Glomerular visceral epithelial cell (primary cell): ENCODE measurements around the gene CELF4.

Experiments used
- DNase-seq: peaks from one replicate; pipeline ENCODE4 v3.0.0-alpha.2; 2016; ENCODE audit errors: extremely low spot score

The CELF4 gene

DNA sequence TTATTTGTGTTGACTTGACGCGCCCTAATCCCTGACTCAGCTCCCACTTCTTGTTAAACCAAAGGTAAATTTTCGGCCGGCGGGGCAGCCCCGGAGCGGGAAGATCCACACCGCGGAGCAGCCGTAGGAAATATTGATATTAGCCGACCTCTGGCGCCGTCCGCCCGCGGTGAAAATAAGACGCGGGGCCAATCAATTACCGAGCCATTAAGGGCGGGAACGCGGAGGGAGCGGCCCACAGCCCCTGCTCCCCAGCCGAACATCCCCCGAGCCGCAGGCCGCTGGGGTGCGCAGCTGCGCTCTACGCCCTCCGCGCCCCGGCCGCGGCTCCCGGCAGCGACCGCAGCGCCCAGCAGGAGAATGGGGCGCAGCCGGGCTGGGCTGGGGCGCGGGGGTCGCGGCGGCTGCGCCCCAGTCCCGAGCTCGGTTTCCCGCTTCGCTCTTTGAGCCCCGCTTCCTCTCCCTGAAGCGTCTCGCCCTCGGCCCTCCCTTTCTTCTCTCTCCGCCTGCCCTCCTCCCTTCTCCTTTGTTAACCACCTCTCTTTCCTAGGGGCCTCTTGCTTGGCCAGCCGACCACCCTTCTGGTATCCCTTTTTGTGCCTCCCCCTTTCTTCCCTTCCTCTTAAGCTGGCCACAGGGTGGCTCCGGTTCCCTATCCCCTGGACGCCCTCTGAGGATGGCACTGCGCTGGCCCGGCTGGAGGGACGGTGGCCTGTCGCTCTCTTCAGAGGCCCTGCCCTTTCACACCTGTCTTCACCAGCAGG lies 40.9 kb downstream of the CELF4 start:
- no peak for DNase-seq

DNA sequence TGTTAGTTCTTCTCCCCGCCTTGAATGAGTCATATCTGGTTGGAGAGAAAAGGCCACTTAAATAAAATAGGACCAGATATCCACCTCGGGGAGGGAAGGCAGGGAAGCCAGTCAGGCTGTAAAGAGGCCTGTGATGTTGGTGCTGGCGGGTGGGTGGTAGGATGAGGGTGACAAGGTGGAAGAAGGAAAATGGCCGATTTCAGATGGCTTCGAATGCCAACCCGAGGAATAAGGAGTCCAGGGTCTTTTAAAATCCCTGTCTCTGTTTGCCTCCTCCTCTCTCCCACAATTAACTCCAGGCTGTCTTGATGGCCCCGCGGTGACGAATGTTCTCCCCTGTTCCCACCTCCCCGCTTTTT lies 41.5 kb downstream of the CELF4 start:
- no peak for DNase-seq

DNA sequence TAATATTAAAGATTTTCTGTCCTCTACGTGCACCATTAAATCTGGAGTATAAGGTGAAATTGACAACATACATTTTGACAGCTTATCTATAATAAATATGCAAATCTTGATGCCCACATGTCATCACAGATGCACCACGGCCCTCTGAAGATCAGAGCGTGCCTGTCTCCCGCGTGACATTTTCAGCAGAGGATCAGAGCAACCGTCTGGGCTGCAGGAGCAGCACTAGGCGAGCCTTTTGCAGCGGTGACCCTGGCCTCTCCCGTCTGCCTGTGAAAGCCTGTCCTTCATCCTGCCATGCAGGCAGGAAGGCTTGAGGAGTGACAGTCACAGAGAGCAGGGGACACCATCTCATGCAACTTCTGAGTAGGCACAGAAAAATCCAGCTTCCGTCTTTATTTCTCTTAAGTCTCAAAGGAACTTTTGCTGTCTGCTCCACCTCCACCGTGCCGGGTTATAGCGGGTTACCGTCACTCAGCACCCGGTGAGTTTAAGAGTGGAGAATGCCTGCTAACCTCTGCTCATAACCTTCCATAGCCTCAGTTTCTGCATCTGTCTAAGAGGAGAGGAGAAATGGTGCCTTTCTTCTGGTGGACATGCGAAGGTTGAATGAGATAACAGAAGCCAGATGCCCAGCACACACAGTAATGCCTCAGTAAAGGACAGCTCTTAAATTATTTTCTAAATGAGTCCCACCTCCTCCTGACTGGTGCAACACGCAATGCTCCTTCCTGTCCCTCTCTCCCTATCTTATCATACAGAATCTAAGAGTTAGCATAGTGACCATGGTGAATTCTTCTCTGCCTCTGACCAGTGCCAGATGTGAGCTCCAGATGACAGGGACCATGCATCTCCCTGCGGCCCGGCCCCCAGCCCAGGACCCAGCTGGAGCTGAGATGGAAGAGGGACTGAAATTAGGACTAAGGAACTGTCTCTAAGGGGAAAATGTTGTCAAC lies 43.8 kb downstream of the CELF4 start:
- no peak for DNase-seq

DNA sequence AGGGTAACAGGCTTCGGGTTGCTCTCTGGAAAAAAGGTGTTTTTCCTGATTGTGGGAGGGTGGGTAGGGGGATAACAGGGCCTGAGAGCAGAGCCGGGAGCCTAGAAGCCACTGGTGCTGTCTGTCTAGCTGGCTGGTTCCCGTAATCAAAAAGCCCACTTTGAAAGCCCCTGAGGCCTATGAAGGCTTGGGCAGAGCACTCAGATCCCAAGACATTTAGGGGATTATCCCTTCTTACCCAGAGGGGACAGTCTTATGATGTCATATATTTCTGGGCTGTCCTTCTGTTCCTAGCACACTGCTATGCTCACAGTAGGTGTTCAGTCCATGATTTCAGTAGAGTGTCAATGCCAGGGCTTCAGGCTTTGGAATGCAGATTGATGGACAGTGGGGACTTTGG lies 45.1 kb downstream of the CELF4 start:
- no peak for DNase-seq

DNA sequence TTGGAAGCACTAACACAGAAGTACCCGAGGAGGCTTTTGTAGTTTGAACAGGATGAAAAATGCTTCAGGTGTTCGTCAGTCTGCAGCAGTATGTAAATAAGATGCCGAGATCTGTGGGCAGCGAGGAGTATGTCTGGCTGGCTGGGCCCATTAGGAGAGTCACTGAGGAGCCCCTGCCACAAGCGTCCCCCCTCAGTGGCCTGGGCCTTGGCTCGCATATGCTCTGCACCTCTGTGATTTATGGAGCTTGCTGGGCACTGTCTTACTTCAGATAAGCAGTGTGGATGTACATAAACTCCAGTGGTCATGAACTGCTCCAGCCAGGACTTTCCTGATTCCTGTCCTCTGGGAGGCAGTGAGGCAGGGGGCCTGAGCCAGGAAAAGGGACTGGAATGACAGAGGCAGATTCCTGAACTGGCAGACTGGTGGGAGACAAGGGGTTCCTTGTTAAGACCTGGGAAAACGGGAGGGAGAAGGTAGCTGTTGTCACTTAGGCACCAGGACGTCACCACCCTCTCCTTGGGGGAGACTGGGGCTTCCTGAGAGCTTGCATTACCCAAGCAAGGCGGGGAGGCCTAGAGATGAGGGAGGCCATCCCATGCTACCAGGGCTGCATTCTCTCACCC lies 46.0 kb downstream of the CELF4 start:
- no peak for DNase-seq

DNA sequence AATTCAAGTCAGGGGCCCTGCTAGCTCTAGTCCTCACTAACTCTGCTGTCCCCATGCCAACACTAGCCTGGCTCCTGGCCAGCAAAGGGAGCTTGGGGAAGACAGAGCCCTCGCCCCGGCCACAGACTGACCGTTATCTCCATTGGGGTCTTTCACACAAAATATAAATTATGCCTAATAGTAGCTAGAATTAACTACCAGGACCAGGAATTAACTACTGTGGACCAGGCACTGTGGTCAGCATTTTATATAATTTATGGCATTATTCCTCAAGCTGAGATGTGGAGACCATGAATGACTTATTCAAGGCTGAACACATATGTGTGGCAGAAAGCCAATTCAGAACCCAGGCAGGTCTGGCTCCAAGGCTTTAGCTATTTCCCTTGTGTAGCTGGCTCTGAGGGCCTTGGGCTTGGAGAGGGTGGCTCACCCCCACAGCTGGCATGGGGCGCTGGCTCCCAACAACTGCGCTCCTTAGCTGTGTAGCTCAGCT lies 49.2 kb downstream of the CELF4 start:
- no peak for DNase-seq

DNA sequence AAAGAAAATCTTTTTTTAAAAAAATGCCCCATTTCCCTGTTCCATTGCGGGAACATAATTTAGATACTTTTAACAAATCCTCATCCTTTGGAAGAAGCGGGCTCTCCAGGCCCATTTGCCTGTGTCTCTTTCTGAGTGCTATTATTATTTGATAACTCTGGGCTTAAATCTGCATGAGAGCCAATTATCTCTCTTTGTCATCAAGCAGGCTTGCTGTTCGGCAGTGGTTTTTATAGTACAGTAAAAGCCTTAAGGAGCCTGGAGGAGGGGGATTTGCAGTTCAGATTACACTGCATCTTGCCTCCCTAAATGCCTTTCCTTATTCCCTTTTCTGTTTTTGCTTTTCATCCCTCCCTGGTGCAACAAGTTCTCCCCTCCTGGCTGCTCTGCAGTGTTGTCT lies 50.6 kb downstream of the CELF4 start:
- no peak for DNase-seq

DNA sequence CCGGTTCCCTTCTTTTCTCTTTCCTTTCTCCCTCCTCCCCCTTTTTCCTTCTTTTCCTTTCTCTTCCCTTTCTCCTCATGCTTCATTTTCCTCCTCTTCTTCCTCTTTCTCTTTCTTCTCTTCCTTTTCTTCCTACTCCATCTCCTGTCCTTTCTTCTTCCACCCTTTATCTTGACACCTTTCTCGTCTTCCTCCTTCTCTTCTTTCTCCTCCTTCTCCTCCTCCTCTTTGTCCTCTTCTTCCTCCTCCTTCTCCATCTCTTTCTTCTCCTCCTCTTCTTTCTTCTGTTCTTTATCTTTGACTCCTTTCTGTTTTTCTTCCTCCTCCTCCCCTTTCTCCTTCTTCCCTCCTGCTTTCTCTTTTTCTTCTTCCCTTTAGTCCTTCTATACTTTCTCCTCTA lies 53.2 kb downstream of the CELF4 start:
- no peak for DNase-seq

DNA sequence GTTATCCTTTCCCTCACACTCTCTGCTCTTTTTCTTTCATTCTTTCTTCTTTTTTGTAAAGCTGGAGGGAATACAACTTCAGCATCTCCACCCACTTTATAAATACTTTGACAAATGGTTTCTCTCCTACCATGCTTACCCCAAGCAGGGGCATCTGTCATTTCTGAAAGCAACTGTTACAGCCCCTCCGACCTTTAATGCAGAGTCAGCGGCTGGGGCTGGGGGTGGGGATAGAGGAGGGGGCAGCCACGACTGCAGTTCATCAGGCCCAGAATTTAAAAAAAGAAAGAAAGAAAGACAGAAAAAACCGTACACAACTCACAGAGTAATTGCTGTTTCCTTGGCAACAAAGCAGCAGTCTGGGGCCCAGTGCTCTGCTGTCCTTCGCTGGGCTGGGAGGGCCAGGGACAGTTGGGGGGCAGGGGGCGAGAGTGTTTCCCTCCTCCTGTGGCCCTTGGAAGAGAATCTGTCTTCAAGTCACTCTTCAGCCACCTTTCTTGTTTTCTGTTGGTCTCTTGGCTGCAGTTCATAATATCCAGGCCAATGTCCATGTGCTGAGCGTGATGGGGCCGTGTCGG lies 53.8 kb downstream of the CELF4 start:
- no peak for DNase-seq

DNA sequence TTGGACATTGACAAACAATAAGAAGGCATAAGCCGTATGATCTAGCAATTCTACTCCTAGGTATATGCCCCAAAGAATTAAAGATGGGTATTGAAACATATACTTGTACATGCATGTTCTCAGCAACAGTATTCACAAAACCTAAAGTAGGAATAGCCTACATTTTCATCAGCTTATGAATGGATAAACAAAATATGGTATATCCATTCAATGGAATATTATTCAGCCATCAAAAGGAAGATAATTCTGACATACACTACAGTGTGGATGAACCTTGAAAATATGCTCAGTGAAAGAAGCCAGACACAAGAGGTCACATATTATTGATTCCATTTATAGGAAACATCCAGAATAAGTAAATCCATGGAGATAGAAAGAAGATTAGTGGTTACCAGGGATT lies 56.0 kb downstream of the CELF4 start:
- no peak for DNase-seq

DNA sequence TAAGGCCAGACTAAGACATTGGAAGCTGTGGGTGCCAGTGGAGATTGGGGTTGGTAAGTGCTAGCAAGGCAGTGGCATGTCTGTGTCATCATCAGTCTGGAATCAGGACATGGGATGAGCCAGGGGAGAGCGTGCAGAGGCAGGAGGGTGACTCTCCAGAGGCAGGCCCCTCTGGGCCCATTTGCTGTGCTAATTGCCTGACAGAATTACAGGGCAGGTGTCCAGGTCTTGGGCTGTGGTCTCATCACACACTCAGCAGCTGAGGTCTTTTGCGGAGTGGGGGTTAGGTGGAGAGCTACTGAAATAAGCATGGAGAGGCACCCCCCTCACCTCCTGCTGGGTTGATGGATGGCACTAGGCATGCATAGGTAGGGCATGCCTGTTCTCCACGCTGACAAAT lies 57.4 kb downstream of the CELF4 start:
- no peak for DNase-seq

DNA sequence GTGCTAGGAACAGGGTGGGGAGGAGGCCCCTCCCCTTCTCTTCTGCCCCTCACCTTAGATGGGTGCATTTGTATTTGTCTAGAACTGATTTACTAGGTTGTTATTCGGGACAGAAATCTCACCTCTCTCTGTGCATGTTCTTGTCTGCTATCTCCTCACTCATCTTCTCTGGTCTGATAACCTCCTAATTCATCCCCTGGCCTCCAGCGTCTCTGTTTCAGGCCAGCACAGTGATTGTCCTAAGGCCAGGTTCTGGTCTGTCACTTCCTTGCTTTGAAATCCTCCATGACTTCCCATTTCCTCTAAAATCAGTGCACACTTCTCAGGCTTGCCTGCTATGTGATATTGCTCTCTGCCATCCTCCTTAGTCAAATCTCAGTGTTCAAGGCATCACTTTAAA lies 58.4 kb downstream of the CELF4 start:
- no peak for DNase-seq

DNA sequence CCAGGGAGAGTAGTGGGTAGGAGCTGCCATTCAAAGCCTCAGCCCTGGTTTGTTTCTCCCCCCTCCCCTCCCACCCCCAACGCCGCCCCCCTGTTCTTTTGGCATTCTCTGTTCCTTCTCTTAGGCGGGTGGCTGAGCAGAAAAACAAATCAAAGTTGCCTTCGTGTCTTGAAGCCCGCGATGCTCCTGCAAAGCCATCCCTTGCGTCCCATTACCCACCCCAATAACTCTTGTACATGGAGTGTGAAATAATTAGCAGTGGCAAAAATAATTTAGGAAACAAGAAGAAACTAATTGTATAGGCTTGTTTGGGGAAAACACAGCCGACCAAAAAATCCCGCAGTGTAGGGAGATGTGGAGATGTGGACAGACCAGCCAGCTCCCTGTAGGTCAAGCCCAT lies 59.6 kb downstream of the CELF4 start:
- DNase-seq = no peak

DNA sequence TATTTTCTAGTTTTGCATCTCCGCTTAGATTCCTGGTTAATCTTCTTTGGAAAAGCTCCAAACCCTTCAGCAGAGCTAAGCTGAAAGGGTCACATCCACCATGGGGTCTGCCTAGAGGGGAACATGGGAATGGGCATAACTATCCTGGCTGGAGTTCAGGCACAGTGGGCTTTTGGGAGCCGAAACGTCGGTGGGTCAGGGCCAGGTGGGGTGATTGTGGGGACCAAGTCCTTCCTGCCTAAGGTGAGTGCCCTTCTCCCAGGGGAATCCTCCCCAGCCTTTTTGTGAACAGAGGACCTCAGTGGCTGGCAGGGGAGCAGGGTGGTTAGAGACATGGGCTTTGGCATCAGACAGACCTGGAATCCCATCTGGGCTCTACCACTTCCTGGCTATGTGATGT lies 60.3 kb downstream of the CELF4 start:
- no peak for DNase-seq

DNA sequence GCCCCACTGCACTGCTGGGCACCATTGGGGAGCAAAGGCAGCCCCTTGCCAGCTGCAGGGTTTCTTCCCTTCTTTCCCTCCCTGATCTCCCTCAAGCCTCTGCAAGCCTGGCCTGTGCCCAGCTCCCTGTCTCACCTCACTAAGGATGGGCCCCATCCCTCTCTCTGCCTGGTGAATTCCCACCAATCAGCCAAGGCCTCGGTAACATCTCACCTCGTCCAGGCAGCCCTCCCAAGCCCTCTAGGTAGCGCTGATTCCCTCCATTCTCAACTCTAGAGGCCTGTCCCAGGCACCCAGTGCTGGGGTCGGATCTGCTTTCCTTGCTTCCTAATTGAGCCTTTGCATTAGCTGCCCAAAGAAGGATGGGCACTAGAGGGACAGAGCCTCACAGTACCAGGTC lies 63.0 kb downstream of the CELF4 start:
- DNase-seq = no peak

DNA sequence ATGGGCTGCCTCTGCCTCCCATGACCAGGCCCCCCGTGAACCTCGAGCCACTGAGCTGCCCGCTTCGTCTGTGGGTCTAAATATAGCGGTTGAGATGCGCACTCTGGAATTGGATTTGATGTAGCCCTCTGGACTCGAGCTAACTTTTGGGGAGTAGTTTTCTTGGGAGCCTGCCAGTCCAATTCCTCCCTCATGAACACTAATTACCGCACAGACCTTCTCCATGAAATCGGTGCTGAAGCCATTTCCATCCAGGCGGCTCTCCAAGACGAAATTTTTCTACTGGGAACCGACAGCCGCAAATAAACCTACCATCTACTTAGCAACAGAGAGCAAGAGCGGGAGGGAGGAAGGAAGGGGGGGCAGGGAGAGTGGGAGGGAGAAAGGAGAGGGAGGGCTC lies 63.6 kb downstream of the CELF4 start:
- no peak for DNase-seq

DNA sequence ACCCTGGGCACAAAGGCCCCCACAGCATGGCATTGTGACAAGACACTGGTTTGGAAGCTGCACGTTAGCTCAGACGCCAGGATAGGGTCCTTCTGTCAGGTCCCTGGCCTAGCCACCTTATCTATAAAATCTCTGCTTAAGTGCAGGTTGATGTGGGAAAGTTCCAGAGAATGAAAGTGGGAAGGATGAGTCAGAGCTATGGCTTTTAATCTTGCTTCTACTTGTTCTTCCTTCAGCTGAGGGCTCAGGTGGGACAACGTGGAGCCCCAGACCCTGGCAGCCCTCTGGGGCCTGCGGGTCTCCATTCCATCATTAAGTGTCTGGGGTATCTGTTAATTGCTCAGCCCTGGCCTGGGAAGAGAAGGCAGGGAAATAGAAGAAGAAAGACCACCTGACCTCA lies 64.5 kb downstream of the CELF4 start:
- DNase-seq = no peak

DNA sequence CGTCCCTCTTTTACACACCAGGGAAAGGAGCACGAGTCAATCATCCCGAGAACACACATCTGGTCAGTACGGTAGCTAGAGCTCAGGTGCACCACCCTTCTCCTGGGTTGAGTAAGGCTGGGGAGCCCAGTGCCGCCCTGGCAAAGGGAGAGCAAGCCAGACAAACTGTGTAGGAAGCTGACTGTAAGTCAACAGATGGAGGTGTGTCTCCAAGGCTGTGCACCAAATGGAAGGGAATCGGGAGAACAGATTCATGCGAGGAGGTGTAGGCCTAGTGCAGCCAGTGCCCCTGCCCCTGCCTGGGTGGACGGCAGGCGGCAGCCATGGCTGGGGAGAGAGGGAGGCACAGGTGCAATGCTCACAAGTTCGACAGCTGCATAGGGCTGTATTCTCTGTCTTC lies 65.7 kb downstream of the CELF4 start:
- DNase-seq = no peak

DNA sequence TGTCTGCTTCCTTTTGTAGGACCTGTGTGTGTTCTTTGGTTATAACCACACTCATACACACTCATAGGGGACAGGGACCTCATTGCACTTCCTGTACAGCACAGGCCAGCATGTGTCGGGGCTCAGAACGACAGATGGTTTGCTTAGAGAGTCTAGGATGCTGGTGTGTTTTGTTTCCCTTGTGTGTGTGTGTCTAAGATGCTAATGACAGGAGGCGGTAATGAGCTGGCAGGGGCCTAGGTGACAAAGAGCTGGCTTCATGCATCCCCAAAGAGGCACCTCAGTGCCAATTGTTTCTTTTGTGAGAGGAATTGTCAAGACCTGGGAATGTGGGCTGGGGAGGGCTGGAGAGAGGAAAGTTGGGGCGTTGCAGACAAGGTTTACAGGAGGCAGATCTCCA lies 66.6 kb downstream of the CELF4 start:
- DNase-seq = no peak

DNA sequence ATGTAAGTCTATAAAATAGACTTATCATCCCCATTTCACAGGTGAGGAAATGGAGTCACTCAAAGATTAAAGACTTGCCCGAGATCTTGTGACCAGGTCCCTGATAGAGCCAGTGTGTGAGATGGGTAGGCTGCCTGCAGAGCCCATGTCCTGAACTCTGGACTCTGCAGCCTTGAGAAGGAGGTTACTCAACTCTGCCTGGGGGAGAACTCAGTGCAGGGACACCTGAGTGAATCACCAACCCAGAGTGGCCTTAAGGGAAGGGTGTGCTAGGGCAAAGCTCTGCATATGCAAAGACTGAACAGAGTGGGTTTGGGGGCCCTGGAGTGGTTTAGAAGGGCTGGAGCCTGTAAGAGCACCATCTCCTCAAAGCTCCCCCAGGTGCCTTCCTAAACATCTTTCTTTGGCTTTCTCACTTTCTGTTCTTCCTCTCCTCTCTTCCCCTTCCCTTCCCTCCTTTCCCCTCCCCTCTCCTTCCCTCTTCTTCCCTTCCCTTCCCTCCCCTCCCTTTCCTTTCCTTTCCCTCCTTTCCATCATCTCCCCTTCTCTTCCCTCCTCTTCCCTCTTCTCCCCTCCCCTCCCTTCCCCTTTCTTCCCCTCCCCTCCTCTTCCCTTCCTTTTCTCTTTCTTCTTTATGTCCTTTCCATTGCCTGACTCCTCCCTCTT lies 67.6 kb downstream of the CELF4 start:
- DNase-seq = no peak

DNA sequence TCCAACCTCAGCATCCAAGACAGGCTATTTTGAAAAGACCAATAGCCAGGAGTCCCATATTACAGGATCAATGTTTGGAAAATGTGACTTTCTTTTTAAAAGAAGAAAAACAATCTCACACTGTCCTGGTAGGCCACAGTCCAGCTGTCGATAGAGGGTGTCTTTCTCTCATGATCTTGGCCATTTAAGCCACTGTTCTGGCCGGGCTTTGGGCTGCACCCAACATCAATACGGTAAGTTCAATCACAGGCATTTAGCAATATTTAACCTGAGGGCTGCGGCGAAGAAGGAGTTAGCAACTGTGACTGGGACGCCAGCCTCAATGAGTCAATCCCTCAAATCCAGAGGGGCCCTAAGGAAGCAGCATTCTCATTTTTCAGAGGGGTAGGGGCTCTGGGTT lies 69.0 kb downstream of the CELF4 start:
- no peak for DNase-seq

DNA sequence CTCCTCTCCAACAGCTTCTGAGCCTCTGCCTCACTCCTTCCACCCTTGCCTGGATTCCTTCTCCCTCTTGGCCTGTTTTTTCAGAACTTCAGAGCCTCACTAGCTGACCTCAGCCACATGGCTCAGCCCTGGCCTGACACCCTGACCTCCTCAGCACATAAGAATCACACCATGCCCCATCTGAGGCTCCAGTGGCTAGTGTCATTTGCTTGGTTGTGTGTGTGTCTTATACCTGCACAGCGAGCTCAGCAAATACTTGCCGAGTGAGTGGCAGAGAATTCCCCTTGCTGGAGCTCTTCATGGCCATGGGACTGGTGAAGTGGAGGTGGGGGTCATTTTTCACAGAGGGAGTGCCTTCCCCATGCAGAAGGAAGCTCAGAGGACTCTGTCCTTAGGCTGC lies 70.2 kb downstream of the CELF4 start:
- DNase-seq = no peak
